Occipital lobe (tissue), 2 donors: ENCODE measurements around the gene DEPDC1. TPM values are rescaled to one million over a fixed set of nuclear protein-coding genes. Genes with fewer than 3 reads are reported as not detected.
"Not testable (repeated sequence)": the region's sequence is repeated elsewhere in the genome, so short reads cannot be mapped to it uniquely, and the experiment has no call there.

Experiments used
- DNase-seq: peaks from one replicate; lab custom pipeline; 2025; lab: John Stamatoyannopoulos, UW
- total RNA-seq: library from RNA; depleted of rRNA; stranded (reverse); fragments of >200 nt; gene quantifications from one replicate; pipeline ENCODE4 v1.2.3, GENCODE V29; 2014

DEPDC1 gene
- total RNA-seq, 1 donor from 2014 or later, result 4.2 TPM

- DNase-seq, result not testable (repeated sequence)
Observed at GRCh38 chr1:68476626-68477025, 20.3 kb downstream of the DEPDC1 start.

GRCh38 chr1:68473060-68473459, 23.8 kb downstream of the DEPDC1 start:
- no peak for DNase-seq

GRCh38 chr1:68470388-68470970, 26.4 kb downstream of the DEPDC1 start:
- no peak for DNase-seq

DNA sequence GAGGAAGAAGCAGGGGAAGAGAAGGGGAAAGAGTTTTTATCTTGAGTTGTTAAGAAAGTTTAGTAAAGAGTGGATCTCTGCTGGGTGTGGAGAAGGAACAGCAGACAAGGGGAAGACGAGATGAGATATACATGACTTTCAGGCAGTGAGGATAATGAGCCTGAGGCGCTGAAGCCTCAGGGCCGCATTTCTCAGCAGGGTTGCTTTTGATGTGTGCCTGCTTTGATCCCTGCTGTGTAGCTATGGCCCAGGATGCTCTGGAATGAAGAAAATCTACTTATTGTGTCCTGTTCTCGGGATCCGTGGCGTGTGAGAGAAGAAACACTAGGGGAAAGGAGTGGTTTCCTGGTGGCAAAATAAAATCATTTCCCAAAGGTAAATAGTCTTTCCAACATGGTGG, 32.0 kb downstream of the DEPDC1 start:
- no peak for DNase-seq

DNA sequence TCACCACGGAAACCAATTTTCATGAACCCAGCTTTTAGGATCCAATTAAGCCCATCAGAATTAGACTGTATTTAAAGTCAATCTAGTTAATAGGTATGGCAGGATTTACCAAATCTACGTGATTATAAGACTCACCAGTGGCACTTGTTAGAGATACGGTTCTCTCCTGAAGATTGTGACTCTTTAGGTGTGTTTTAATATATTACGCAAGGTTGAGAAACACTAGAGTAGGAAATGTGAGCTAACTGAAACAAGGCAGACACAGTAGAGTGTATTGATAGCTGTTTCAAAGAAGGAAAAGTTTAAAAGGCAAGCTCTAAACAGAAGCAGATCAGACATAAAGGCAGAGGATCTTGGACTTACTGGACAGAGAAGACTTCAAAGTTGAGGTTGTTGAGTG, 35.9 kb downstream of the DEPDC1 start:
- no peak for DNase-seq

DNA sequence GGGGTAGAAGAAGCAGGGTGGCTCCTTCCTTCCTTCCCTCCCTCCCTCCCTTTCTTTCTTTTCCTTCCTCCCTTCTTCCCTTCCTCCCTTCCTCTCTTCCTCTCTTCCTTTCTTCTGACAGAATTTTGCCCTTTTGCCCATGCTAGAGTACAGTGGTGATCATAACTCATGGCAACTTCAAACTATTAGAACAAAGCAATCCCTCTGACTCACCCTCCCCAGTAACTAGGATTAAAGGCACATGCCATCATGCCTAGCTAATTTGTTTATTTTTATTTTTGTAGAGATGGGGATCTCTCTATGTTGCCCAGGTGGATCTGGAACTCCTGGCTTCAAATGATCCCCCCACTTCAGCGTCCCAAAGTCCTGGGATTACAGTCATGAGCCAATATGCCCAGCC, 37.1 kb downstream of the DEPDC1 start:
- DNase-seq, result no peak

DNA sequence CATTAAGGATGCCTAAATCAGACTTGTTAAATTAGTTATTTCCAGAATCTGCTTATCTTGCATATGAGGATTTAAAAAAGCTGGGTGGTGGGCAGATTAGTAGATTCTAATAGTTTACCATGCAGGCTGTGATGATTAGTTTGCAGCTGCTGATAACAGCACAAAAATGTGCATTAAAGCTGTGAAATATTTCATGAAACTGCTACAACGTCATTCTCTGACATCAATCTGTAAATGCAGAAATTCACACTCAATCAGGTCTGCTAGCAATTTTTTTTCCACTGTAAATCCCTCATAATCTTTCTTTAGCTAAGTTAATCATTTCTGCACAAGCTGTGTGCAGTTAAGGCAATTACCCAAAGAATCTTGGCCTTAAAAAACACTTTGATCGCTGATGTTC, 37.8 kb downstream of the DEPDC1 start:
- DNase-seq, result no peak

DNA sequence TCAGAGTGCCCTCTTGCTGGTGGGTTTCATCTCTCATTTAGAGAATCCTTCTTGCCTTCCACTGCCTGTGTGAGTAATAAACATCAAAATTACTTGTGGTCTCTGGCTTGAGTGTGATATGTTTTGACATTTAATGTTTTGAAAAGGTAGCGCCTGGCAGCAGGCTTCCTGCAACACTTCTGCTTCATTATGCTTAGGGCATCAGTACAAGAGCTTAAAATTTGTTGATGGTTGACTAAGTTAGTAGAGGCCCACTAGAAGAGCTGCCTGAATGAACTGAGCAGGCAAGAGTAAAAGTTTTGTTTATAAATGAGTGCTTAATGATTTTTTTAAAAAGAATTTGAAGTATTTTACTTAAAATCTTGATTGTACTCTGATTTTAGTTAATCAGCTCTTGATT, 40.7 kb downstream of the DEPDC1 start:
- DNase-seq, result no peak

DNA sequence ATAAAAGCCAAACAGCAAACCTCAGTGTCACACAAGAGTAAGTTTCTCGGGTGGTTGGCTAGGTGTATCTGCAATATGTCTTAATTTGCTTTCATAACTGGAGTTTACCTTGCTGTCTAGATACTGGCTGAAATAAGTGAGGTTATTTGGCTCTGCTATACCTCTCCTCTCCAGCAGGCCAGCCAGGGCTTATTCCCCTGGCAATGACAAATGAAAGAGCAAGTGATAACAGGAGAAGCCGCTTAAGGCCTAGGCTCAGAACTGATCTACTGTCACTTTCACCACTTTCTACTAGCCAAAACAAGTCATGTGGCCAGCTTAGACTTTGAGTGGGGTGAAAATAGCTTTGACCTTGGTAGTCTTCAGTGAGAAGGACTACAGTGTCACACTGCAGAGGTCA, 42.3 kb downstream of the DEPDC1 start:
- no peak for DNase-seq

DNA sequence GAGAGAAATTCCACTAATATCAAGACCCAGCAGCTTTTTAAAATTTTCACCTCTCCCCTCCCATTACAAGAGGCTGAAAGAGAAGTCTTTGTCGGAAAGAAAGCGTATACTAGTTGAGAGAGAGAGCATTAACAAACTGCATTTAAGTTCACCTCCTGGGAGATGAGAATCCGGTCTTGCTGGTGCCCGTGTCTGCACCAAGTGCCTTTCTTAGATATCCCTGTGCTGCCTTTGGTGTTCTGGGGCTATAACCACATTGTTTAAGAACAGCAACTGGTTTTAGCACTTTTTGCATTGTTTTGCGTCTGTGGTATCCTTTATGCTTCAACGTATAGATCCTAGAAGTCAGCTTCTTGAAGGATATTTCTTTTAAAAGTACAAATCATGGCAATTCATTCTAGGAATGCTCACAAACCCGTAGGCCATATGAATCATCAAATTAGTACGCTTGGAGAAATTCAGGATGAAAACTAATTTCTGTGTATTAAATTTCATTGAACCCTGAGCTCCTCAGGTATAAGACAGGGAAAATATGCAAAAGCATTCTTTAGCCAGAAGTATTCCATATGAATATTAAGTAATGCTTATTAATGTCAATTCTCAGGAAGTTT, 43.7 kb downstream of the DEPDC1 start:
- DNase-seq, result no peak

GRCh38 chr1:68449901-68450300, 47.0 kb downstream of the DEPDC1 start, which contains the start of gene RPE65:
TSS of gene RPE65 (minus strand) at chr1:68449954. CDS start at chr1:68449905, 49 bp downstream.
- no peak for DNase-seq

DNA sequence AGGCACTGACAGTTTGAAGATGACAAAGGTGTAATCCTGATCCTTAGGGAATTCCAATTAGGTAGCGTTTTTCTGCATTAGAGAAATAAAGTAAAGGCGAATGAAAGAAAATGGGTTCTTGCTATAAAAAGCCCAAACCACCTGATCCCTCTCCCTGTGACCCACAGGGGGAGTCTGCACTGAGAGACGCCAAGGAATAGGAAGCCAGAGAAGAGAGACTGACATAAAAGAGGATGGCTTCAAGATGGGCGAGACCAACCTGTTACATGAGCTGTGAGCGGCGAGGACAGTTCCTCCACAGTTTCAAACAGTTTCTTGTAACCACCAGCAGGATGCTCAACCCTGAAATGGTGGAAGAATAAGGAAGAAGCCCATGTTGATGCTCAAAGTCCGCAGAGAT, 48.5 kb downstream of the DEPDC1 start:
- no peak for DNase-seq

DNA sequence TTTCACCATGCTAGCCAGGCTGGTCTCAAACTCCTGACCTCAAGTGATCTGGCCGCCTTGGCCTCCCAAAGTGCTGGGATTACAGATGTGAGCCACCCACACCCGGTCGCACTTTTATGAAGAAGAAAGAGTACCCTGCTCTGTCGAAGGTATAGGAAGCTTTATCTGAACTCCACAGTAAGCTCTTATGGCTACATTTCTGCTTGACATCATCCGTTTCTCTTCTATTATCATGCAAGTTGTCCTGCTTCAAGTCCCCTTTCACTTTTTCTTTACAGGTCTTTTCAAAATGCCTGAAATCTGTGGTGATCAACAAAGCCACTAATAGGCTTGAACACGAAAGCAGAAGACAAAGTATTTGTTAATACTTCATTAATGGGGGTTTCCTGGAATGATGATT, 51.2 kb downstream of the DEPDC1 start:
- DNase-seq, result no peak

- no peak for DNase-seq
Observed at GRCh38 chr1:68442822-68443556, 53.9 kb downstream of the DEPDC1 start.

- DNase-seq, result no peak
Observed at GRCh38 chr1:68442006-68442405, 54.9 kb downstream of the DEPDC1 start.

GRCh38 chr1:68438310-68438709, 58.6 kb downstream of the DEPDC1 start:
- no peak for DNase-seq

GRCh38 chr1:68433395-68433794, 63.5 kb downstream of the DEPDC1 start:
- DNase-seq, result peak; percentile 48

DNA sequence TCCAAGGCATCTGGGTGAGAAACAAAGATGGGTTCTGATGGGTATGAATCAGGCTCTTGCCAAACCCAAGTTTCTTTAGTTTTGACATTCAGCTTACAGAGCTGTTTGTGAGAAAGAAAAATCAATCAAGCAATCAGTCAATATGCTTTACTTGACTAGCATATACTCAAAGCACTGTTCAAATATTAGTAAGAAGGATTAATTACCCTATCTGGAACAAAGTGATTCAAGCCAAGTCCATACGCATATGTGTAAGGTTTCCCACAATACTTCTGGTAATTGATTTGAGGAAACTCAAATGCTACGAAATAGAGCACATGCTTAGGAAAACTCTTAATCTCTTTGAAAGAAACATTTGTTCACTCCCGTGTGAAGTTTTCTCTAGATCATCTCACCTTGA, 65.8 kb downstream of the DEPDC1 start:
- no peak for DNase-seq

- DNase-seq, result no peak
Observed at GRCh38 chr1:68429233-68429808, 67.6 kb downstream of the DEPDC1 start.

- DNase-seq, result no peak
Observed at GRCh38 chr1:68426594-68426993, 70.3 kb downstream of the DEPDC1 start.
